Testis (tissue), 3 donors: ENCODE results near the gene C5orf58. TPM values are rescaled to one million over a fixed set of nuclear protein-coding genes. Genes with fewer than 3 reads are reported as not detected.

Experiments used
- DNase-seq: peaks from one replicate; pipeline ENCODE4 v3.0.0-alpha.2; 2019
- H3K27ac ChIP-seq, 2 donors: fragments of 200-600 bp; sonication (generic); one replicate each; pipeline ENCODE4 v1.5.1; 2019
- H3K27me3 ChIP-seq: fragments of 200-600 bp; sonication (generic); one replicate; pipeline ENCODE4 v1.5.1; 2019
- H3K36me3 ChIP-seq: fragments of 200-600 bp; sonication (generic); one replicate; pipeline ENCODE4 v1.5.1; 2017; ENCODE audit warnings: low read depth; ENCODE audit errors: missing control alignments
- H3K4me1 ChIP-seq: fragments of 200-600 bp; sonication (generic); one replicate; pipeline ENCODE4 v1.5.1; 2019
- H3K4me3 ChIP-seq, 2 donors: fragments of 200-600 bp; sonication (generic); one replicate each; pipeline ENCODE4 v1.5.1; 2017 to 2019
- H3K9me3 ChIP-seq: fragments of 200-600 bp; sonication (generic); one replicate; pipeline ENCODE4 v1.5.1; 2017
- CTCF ChIP-seq, 3 experiments: fragments of 450-650 bp in 2 of 3; fragments of 200-600 bp in 1 of 3; sonication (generic) in 1 of 3; IDR thresholded peaks; one replicate each; pipeline ENCODE4 v1.5.1; 2016 to 2019; ENCODE audit warnings: antibody characterized with exemption in 3 of 3, mild to moderate bottlenecking in 2 of 3, moderate library complexity in 1 of 3
- POLR2A ChIP-seq: fragments of 450-650 bp; IDR thresholded peaks from one replicate; pipeline ENCODE4 v1.6.1; 2017; ENCODE audit warnings: antibody characterized with exemption, mild to moderate bottlenecking, moderate library complexity
- WGBS, 2 donors: methylation state at CpG; one replicate each; pipeline ENCODE4 v1.1.5; 2018; 5-methylcytosine and 5-hydroxymethylcytosine counted together
- intact Hi-C: fragments of 100-400 bp; cut with DNase I; formaldehyde crosslinking; loops from one replicate; pipeline ENCODE4 v1.15.1; 2023; ENCODE audit warnings: low total_unique reads
- polyA plus RNA-seq: library from polyadenylated mRNA; stranded (reverse); fragments of 350-450 nt; fragmentation: Illumina TruSeq; extraction: RNeasy Lipid Tissue Mini Kit (QIAGEN cat#74804); gene quantifications from one replicate; pipeline ENCODE4 v1.2.3, GENCODE V29; 2014; ENCODE audit warnings: low read depth, low replicate concordance; ENCODE audit not compliant: insufficient read depth
- total RNA-seq, 2 donors: library from RNA; depleted of rRNA; stranded (reverse); fragments of >200 nt; gene quantifications; one replicate each; pipeline ENCODE4 v1.2.3, GENCODE V29; 2016

Gene C5orf58
- total and polyA plus RNA-seq, 3 donors from 2014 or later, result 40.9 to 266 (median 72.7) TPM

- H3K4me3 ChIP-seq, result no peak overlapping the region
- no peaks in the 10 kb centered on the region for H3K9me3 ChIP-seq
- TF ChIP-seq POLR2A, result no peak
- WGBS, 2 donors, result 61 to 72% methylated on average over 4 of the region's 4 CpGs
- H3K36me3 ChIP-seq, result no peaks in the 10 kb centered on the region
- intact Hi-C loops, result loop anchor here (10.0 kb wide), 1 partner anchor 91 kb away; no protein-coding TSS in a partner anchor
- H3K27ac ChIP-seq, result no peak overlapping the region
- H3K27me3 ChIP-seq, result no peaks in the 10 kb centered on the region
- peaks cover 21% of the 10 kb centered on the region for H3K4me1 ChIP-seq
- no peak for DNase-seq
Measured at GRCh38 chr5:170263906-170264305, 31.1 kb downstream of the C5orf58 start.

- no peaks in the 10 kb centered on the region for H3K36me3 ChIP-seq
- peak; percentile 69 for DNase-seq
- WGBS, 2 donors, result 33 to 43% methylated on average over 5 of the region's 5 CpGs
- peak overlapping the region; percentile 11 to 62 for H3K27ac ChIP-seq
- H3K4me1 ChIP-seq, result peaks cover 24% of the 10 kb centered on the region
- TF ChIP-seq POLR2A, result no peak
- no peak for TF ChIP-seq CTCF (IDR thresholded peaks at IDR 0.05)
- no peaks in the 10 kb centered on the region for H3K9me3 ChIP-seq
- intact Hi-C loops, result loop anchor here (10.0 kb wide), 1 partner anchor 89 kb away; no protein-coding TSS in a partner anchor
- no peak overlapping the region for H3K4me3 ChIP-seq
- no peaks in the 10 kb centered on the region for H3K27me3 ChIP-seq
Measured at GRCh38 chr5:170265522-170265921, 32.7 kb downstream of the C5orf58 start.

- no peak for TF ChIP-seq CTCF (IDR thresholded peaks at IDR 0.05)
- no peak for TF ChIP-seq POLR2A
- Histone ChIP-seq H3K27ac (peak overlapping the region; percentile 31 to 77), H3K4me3 (no peak overlapping the region), H3K27me3 (no peaks in the 10 kb centered on the region), H3K36me3 (no peaks in the 10 kb centered on the region), H3K9me3 (no peaks in the 10 kb centered on the region), H3K4me1 (peaks cover 31% of the 10 kb centered on the region)
- WGBS, 2 donors, result 30 to 34% methylated on average over 17 of the region's 17 CpGs
- DNase-seq, result peak; percentile 48
- intact Hi-C loops, result loop anchor here (10.0 kb wide), 1 partner anchor 88 kb away; no protein-coding TSS in a partner anchor
Measured at GRCh38 chr5:170266570-170267381, 34.0 kb downstream of the C5orf58 start.

- TF ChIP-seq CTCF (IDR thresholded peaks at IDR 0.05), result peak; percentile 86 to 91 (median 87)
- no peak for TF ChIP-seq POLR2A
- Histone ChIP-seq H3K9me3 (no peaks in the 10 kb centered on the region), H3K27me3 (no peaks in the 10 kb centered on the region), H3K27ac (peak overlapping the region; percentile 31 to 77), H3K36me3 (no peaks in the 10 kb centered on the region), H3K4me3 (no peak overlapping the region), H3K4me1 (peaks cover 33% of the 10 kb centered on the region)
- DNase-seq, result peak; percentile 88
- WGBS, 2 donors, result 14 to 19% methylated on average over 16 of the region's 16 CpGs
- intact Hi-C loops, result loop anchor here (10.0 kb wide), 1 partner anchor 87 kb away; no protein-coding TSS in a partner anchor
Measured at GRCh38 chr5:170267431-170268152, 34.8 kb downstream of the C5orf58 start.

- 10 to 16% methylated on average over 13 to 15 of the region's 15 CpGs for WGBS, 2 donors
- Histone ChIP-seq H3K27ac (peak overlapping the region; percentile 63 to 77), H3K9me3 (no peaks in the 10 kb centered on the region), H3K4me1 (peaks cover 33% of the 10 kb centered on the region), H3K4me3 (no peak overlapping the region), H3K36me3 (no peaks in the 10 kb centered on the region), H3K27me3 (no peaks in the 10 kb centered on the region)
- intact Hi-C loops, result loop anchor here (10.0 kb wide), 1 partner anchor 87 kb away; no protein-coding TSS in a partner anchor
- no peak for DNase-seq
- TF ChIP-seq CTCF (IDR thresholded peaks at IDR 0.05) (no peak), POLR2A (no peak)
Measured at GRCh38 chr5:170268153-170268689, 35.4 kb downstream of the C5orf58 start.
